ENCODE measurements around the gene UFSP1. TPM values are rescaled to one million over a fixed set of nuclear protein-coding genes. Genes with fewer than 3 reads are reported as not detected.
A peak's percentile ranks its signal among the peaks of the same experiment; 100 is the strongest.

Gene UFSP1
- total RNA-seq, 2 donors from 2014 or later: 0.77 to 2.4 TPM

DNA sequence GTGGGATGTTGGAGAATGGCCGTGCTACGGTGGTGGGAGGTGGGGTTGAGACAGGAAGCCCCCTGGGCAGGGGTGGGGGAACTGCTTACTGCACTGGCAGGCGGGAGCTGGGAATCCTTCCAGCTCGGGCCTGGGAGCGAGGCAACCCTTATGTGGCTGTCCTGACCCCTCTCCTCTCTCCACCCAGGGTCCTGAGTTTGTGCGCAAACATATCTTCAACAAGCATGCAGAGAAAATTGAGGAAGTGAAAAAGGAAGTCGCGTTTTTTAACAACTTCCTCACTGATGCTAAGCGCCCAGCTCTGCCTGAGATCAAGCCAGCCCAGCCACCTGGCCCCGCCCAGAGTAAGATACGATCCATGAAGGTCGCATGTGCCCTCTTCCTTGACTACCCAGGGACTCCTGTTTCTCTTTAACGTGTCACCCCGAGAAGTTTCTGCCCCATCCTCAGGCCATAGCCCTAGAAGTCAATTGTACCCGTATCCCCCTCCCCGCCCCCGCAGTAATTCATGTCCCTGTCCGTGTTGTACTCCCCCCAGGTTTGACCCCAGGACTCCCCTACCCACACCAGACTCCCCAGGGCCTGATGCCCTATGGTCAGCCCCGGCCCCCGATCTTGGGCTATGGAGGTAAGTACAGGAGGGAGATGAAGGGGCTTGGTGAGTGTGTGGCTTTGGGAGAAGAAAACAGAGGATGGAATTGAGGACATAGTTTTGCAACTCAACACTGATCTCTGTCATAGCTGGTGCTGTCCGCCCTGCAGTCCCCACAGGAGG lies 1.8 kb downstream of the UFSP1 start:
- H3K9me3 Mint-ChIP-seq: no peaks in the 10 kb centered on the region
- ATAC-seq (peak in 1 of 2 donors; percentile 14), DNase-seq (ENCODE audit: low spot score in 2 of 2) (no peak)
- H3K27ac Mint-ChIP-seq: peak overlapping the region; percentile 73 to 97
- peaks cover 12 to 51% of the 10 kb centered on the region in 2 donors for H3K36me3 Mint-ChIP-seq

DNA sequence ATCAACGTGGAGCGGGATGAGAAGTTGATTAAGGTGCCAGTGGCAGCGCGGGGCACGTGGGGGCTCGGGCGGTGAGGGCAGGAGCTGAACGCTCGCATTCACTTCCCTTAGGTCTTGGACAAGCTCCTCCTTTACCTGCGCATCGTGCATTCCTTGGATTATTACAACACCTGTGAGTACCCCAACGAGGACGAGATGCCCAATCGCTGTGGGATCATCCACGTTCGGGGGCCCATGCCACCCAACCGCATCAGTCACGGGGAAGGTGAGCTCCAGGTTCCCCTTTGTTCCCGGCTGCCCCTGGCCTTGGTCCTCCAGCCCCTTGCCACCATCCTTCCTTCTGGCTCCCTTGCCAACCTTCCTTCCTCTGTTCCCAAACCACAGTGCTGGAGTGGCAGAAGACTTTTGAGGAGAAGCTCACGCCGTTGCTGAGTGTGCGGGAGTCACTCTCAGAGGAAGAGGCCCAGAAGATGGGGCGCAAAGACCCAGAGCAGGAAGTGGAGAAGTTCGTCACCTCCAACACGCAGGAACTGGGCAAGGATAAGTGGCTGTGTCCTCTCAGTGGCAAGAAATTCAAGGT lies 2.5 kb downstream of the UFSP1 start:
- no peak for ATAC-seq
- Mint-ChIP-seq H3K36me3 (peaks cover 12 to 55% of the 10 kb centered on the region in 2 donors), H3K9me3 (no peaks in the 10 kb centered on the region), H3K27ac (peak overlapping the region; percentile 73 to 97)
- no peak for DNase-seq (ENCODE audit: low spot score in 2 of 2)

DNA sequence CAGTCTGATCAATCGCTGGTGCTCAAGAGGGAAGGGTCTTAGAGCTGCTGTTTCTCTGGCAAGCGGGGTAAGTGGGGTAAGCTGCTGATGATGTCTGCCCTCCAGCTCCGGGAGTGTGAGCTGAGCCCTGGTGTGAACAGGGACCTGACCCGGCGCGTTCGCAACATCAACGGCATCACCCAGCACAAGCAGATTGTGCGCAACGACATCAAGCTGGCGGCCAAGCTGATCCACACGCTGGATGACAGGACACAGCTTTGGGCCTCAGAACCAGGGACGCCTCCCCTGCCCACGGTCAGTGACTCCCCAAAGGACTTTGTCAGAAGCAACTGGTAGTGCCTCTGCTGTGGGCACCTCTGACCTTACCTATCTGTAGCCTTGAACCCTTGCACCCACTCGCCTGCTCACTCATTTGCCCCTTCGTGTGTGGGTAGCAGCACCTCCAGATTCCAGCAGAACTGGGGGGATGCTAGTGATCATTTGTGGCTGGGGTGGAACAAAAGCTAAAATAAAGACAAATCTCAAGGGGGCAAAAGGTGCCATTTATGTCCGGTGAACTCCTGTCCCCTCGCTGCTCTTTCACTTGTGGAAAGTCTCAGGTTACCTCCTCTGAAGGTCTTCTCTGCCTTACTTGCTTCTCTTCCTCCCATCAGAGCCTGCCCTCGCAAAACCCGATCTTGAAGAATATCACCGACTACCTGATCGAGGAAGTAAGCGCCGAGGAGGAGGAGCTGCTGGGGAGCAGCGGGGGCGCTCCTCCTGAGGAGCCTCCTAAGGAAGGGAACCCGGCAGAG lies 3.2 kb downstream of the UFSP1 start:
- DNase-seq (ENCODE audit: low spot score in 2 of 2) (no peak), ATAC-seq (no peak)
- H3K36me3 Mint-ChIP-seq: peaks cover 16 to 61% of the 10 kb centered on the region in 2 donors

DNA sequence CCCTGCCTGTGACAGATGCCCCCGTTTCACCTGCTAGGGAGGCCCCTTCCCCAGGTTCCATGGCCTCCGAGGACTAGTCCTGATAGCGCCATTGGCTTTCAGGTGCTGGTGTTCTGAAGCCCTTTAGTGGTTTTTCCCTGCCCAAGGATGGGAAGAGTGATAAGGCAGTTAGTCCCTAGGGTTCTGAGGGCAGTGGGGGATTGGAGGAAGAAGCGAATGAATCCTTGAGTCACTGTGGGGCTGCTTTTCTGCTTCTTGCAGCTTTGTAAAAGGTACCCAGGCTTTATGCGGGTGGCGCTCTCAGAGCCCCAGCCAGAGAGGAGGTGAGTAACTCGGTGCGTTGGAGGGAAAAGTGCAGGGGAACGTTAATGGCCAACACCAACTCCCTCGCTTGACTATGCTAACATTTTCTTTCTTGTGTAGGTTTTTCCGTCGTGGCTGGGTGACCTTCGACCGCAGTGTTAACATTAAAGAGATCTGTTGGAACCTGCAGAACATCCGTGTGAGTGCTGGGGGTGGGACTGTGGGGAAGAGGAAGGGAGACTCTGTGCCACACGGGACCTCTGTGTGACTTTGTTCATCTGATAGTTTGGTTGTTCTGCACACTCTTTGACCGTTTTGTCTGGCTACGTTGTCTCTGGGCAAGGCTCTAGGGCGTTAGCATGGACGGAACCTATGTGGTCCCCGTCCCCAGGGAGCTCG lies 3.9 kb downstream of the UFSP1 start:
- H3K27ac Mint-ChIP-seq: peak overlapping the region; percentile 73 to 90
- H3K36me3 Mint-ChIP-seq: peaks cover 22 to 65% of the 10 kb centered on the region in 2 donors
- H3K9me3 Mint-ChIP-seq: no peaks in the 10 kb centered on the region
- DNase-seq (ENCODE audit: low spot score in 2 of 2) (no peak), ATAC-seq (no peak)

More for the DNA sequence above, 3.2 kb downstream of the UFSP1 start:
- H3K9me3 Mint-ChIP-seq: no peaks in the 10 kb centered on the region
- peak overlapping the region; percentile 73 to 97 for H3K27ac Mint-ChIP-seq

DNA sequence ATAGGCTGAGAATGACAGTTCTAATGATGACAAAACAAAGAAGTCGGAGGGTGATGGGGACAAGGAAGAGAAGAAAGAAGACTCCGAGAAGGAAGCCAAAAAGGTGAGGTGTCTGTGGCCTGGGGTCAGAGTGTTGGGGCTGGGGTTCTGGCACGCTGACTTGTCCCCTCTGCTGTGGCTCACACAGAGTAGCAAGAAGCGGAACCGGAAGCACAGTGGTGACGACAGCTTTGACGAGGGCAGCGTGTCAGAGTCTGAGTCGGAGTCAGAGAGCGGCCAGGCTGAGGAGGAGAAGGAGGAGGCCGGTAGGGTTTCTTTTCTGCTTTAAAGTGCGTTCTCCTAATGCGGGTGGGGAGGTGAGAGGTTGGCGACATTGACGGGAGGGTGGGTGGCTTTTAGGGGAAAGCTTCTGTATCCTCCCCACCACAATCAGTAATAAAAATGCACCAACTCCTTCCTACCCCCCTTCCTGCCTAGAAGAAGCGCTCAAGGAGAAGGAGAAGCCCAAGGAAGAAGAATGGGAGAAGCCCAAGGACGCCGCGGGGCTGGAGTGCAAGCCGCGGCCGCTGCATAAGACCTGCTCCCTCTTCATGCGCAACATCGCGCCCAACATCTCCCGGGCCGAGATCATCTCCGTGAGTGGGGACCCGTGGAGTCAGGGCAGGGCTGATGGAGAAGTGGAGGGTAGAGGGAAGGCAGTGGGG lies 4.6 kb downstream of the UFSP1 start:
- H3K36me3 Mint-ChIP-seq: peaks cover 29 to 70% of the 10 kb centered on the region in 2 donors
- no peaks in the 10 kb centered on the region for H3K9me3 Mint-ChIP-seq
- DNase-seq (ENCODE audit: low spot score in 2 of 2) (no peak), ATAC-seq (no peak)
- H3K27ac Mint-ChIP-seq: peak overlapping the region; percentile 73 to 90

- H3K36me3 Mint-ChIP-seq: peaks cover 38 to 72% of the 10 kb centered on the region in 2 donors
- ATAC-seq: no peak
- DNase-seq (ENCODE audit: low spot score in 2 of 2): no peak
- H3K27ac Mint-ChIP-seq: peak overlapping the region; percentile 59 to 93
- no peaks in the 10 kb centered on the region for H3K9me3 Mint-ChIP-seq
Observed at GRCh38 chr7:100882785-100883526, 6.6 kb downstream of the UFSP1 start.

GRCh38 chr7:100882201-100882600 lies 7.3 kb downstream of the UFSP1 start:
- Mint-ChIP-seq H3K9me3 (no peaks in the 10 kb centered on the region), H3K27ac (peak overlapping the region; percentile 55 to 62), H3K36me3 (peaks cover 36 to 65% of the 10 kb centered on the region in 2 donors)
- no peak for DNase-seq (ENCODE audit: low spot score in 2 of 2)
- no peak for ATAC-seq

DNA sequence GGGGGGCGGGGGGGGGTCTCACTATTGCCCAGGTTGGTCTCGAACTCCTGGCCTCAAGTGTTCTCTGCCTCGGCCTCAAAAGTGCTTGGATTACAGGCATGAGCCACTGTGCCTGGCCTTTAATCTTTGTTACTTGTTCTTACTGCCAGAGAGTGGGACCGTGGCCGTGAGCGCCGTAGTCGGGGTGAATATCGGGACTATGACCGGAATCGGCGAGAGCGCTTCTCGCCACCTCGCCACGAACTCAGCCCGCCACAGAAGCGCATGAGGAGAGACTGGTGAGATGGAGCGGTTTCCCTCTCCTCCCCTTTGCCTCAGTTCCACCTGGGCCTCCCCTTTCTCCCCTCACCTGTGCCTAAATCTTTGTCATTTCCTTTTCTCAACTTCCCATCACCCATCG lies 8.4 kb downstream of the UFSP1 start:
- no peak for DNase-seq (ENCODE audit: low spot score in 2 of 2)
- Mint-ChIP-seq H3K9me3 (no peaks in the 10 kb centered on the region), H3K27ac (peak overlapping the region in 1 of 2 donors; percentile 55), H3K36me3 (peaks cover 40 to 63% of the 10 kb centered on the region in 2 donors)
- ATAC-seq: no peak

- Mint-ChIP-seq H3K27ac (peak overlapping the region; percentile 70 to 77), H3K9me3 (no peaks in the 10 kb centered on the region), H3K36me3 (peaks cover 45 to 63% of the 10 kb centered on the region in 2 donors)
- DNase-seq (ENCODE audit: low spot score in 2 of 2) (no peak), ATAC-seq (no peak)
Observed at GRCh38 chr7:100880645-100881044, 8.9 kb downstream of the UFSP1 start.

DNA sequence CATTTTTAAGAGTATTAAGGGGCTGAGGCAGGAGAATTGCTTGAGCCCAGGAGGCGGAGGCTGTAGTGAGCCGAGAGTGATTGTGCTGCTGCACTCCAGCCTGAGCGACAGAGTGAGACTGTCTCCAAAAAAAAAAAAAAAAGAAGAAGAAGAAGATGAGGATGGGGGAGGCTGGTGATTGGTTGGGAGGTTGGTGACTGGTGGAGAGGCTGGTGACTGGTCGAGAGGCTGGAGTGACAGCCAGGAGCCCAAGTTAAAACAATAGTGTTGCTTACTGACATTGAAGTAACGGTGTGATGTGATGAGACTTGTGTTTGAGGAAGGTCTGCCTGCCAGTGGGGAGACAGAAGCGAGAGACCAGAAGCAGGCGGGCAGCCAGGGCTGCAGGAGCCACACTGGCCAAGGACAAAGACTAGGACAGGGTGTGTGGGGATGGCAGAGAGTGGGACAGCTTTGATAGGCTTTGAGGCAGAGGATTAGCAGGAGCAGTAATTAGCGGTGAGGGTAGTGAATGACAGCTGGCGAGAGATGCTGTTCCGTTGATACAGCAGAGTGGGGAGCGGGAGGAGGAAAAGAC lies 9.7 kb downstream of the UFSP1 start:
- no peaks in the 10 kb centered on the region for H3K9me3 Mint-ChIP-seq
- peaks cover 54 to 64% of the 10 kb centered on the region in 2 donors for H3K36me3 Mint-ChIP-seq
- peak overlapping the region; percentile 70 to 95 for H3K27ac Mint-ChIP-seq
- no peak for ATAC-seq
- DNase-seq (ENCODE audit: low spot score in 2 of 2): no peak

- H3K27ac Mint-ChIP-seq: peak overlapping the region; percentile 46 to 92
- DNase-seq (ENCODE audit: low spot score in 2 of 2): no peak
- no peak for ATAC-seq
- no peaks in the 10 kb centered on the region for H3K9me3 Mint-ChIP-seq
- peaks cover 65 to 67% of the 10 kb centered on the region in 2 donors for H3K36me3 Mint-ChIP-seq
Observed at GRCh38 chr7:100878685-100879084, 10.8 kb downstream of the UFSP1 start.

DNA sequence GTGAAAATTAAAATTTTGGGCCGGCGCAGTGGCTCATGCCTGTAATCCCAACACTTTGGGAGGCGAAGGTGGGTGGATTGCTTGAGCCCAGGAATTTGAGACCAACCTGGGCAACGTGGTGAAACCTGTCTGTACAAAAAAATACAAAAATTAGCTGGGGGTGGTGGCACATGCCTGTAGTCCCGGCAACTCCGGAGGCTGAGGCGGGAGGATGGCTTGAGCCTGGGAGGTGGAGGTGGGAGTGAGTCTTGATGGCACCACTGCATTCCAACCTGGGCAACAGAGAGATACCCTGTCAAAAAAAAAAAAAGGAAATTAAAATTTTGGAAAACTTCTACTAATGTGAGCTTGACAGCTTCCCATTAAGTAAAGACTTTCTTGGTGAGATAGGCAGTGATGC lies 11.5 kb downstream of the UFSP1 start:
- ATAC-seq: no peak
- peak overlapping the region in 1 of 2 donors; percentile 92 for H3K27ac Mint-ChIP-seq
- no peak for DNase-seq (ENCODE audit: low spot score in 2 of 2)
- no peaks in the 10 kb centered on the region for H3K9me3 Mint-ChIP-seq
- H3K36me3 Mint-ChIP-seq: peaks cover 67 to 70% of the 10 kb centered on the region in 2 donors

- Mint-ChIP-seq H3K36me3 (peaks cover 55 to 58% of the 10 kb centered on the region in 2 donors), H3K27ac (peak overlapping the region; percentile 97 to 99), H3K9me3 (no peaks in the 10 kb centered on the region)
- ATAC-seq: peak; percentile 52 to 67
- no peak for DNase-seq (ENCODE audit: low spot score in 2 of 2)
Observed at GRCh38 chr7:100875356-100875751, 14.2 kb downstream of the UFSP1 start.

GRCh38 chr7:100874577-100875355 lies 14.7 kb downstream of the UFSP1 start, which contains the start of gene SRRT:
Gene SRRT (plus strand): TSS chr7:100875103. CDS start chr7:100875591, 488 bp downstream.
- peaks cover 52% of the 10 kb centered on the region in 2 donors for H3K36me3 Mint-ChIP-seq
- no peaks in the 10 kb centered on the region for H3K9me3 Mint-ChIP-seq
- H3K27ac Mint-ChIP-seq: peak within 1 kb of the TSS; percentile 97 to 99
- peak; percentile 98 for DNase-seq (ENCODE audit: low spot score in 2 of 2)
- ATAC-seq: peak; percentile 95 to 97
